Measurements from ENCODE around the gene ALDH6A1. TPM values are rescaled to one million over a fixed set of nuclear protein-coding genes. Genes with fewer than 3 reads are reported as not detected.

Gene ALDH6A1
- total and polyA plus RNA-seq, 2 of the 13 experiments (the other 11 are each of a cell fraction or from before 2014, with no cell fraction given) = 26.9 to 49.9 TPM

- CTCF ChIA-PET (ENCODE audit: low intra/inter-chr PET ratio, low total read pairs) = no interaction called here
- H3K27me3 ChIP-seq (ENCODE audit: control insufficient read depth in 1 of 2, insufficient read depth in 2 of 2, low read length in 2 of 2) = no peaks in the 10 kb centered on the region
- no peak overlapping the region for H3K4me3 ChIP-seq (replicated peaks in 1 of 3; ENCODE audit: insufficient read depth in 1 of 3, low read depth in 2 of 3, low read length in 3 of 3)
- POLR2A ChIA-PET = no interaction called here
- no peak overlapping the region for H3K4me2 ChIP-seq (ENCODE audit: low read depth, low read length)
- FAIRE-seq = no peak
- intact Hi-C loops (cut with micrococcal nuclease; ENCODE audit: unreplicated experiment) (no loop called here), in situ Hi-C loops (cut with HindIII; ENCODE audit: extremely low pct_ligation_motif_present, low pct_unique_long_range_greater_than_20kb) (loop anchor here (25.0 kb wide), 1 partner anchor 305 kb away; no protein-coding TSS in a partner anchor)
- H3K4me1 ChIP-seq (ENCODE audit: insufficient read depth, low read length) = peaks cover 8% of the 10 kb centered on the region
- H3K9ac ChIP-seq (ENCODE audit: insufficient read depth, low read depth, low read length) = no peak overlapping the region
- no peaks in the 10 kb centered on the region for H3K79me2 ChIP-seq (ENCODE audit: insufficient read depth, low read length)
- no peaks in the 10 kb centered on the region for H4K20me1 ChIP-seq (ENCODE audit: insufficient read depth, low read length)
- whole genome bisulfite sequencing (ENCODE audit: low lambda C conversion rate) = 27% methylated on average over 2 of the region's 2 CpGs
- TF ChIP-seq SP4 (CRISPR knock-in tag; IDR thresholded peaks at IDR 0.05) (no peak), ZNF580 (CRISPR knock-in tag; IDR thresholded peaks at IDR 0.05; ENCODE audit: borderline replicate concordance, low read depth) (no peak)
- DNase-seq (ENCODE audit: low spot score) = no peak
- no peaks in the 10 kb centered on the region for H3K36me3 ChIP-seq (replicated peaks in 1 of 2; ENCODE audit: control insufficient read depth in 1 of 2, insufficient read depth in 2 of 2, low read length in 2 of 2)
- no peak for ATAC-seq
- H2AFZ ChIP-seq (ENCODE audit: low read length) = no peak overlapping the region
- no TSS peak for BruUV-seq (replicated peaks)
- H3K27ac ChIP-seq (ENCODE audit: extremely low read length, insufficient read depth, low read length) = no peak overlapping the region
- no peaks in the 10 kb centered on the region for H3K9me3 ChIP-seq (ENCODE audit: low read length)
These were observed 42.0 kb downstream of the ALDH6A1 start for GRCh38 chr14:74042296-74042695.

DNA sequence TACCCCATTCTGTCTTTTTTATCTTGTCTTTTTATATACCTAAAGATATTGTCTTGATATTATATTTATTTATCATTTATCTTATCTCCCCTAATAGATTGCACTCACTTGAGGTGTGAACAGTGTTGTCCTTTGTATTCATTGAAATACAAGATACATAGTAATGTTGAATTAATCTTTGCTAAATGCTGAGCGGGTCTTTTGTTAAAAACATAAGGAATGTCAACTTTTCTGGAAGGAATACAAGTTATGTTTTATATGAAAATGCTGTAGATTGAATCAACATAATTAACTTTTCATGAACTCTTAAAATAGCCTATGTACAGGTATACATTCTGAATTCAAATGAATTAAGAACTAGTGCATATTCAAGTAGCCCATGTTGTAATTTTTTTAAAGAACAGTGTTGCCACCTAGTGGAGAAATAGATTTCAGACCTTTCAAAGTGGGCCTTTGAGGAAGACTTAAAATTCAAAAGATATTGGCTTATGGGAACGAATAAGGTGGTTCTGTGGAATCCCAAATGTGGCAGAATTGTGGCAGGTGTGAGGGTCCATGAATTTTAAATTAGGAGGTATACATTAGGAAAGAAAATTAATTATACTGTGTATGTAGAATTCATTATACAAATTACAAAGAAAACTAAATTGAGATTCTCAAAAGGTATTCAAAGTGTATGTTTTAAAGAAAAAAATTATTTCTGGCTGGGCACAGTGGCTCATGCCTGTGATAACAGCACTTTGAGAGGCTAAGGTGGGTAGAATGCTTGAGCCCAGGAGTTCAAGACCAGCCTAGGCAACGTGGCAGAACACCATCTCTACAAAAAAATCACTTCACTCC, 46.0 kb downstream of the ALDH6A1 start:
- peak; percentile 64 for FAIRE-seq
- no peaks in the 10 kb centered on the region for H3K4me1 ChIP-seq (ENCODE audit: insufficient read depth, low read length)
- no peaks in the 10 kb centered on the region for H3K36me3 ChIP-seq (replicated peaks in 1 of 2; ENCODE audit: control insufficient read depth in 1 of 2, insufficient read depth in 2 of 2, low read length in 2 of 2)
- WGBS (ENCODE audit: low lambda C conversion rate) = 66% methylated on average over 3 of the region's 3 CpGs
- no peak overlapping the region for H2AFZ ChIP-seq (ENCODE audit: low read length)
- ChIA-PET POLR2A (no interaction called here), CTCF (ENCODE audit: low intra/inter-chr PET ratio, low total read pairs) (no interaction called here)
- H3K79me2 ChIP-seq (ENCODE audit: insufficient read depth, low read length) = no peaks in the 10 kb centered on the region
- H4K20me1 ChIP-seq (ENCODE audit: insufficient read depth, low read length) = no peaks in the 10 kb centered on the region
- peak; percentile 67 for DNase-seq (ENCODE audit: low spot score)
- in situ Hi-C loops (cut with HindIII; ENCODE audit: extremely low pct_ligation_motif_present, low pct_unique_long_range_greater_than_20kb) = loop anchor here (25.0 kb wide), 1 partner anchor 301 kb away; no protein-coding TSS in a partner anchor
- no peaks in the 10 kb centered on the region for H3K9me3 ChIP-seq (ENCODE audit: low read length)
- peak; percentile 79 for TF ChIP-seq STAG1 (CRISPR knock-in tag; IDR thresholded peaks at IDR 0.05)
- TF ChIP-seq SMC3 (IDR thresholded peaks at IDR 0.05; ENCODE audit: low read length) = peak; percentile 27; the same call in 1 of the 2 replicates
- TF ChIP-seq, protein P1, sequence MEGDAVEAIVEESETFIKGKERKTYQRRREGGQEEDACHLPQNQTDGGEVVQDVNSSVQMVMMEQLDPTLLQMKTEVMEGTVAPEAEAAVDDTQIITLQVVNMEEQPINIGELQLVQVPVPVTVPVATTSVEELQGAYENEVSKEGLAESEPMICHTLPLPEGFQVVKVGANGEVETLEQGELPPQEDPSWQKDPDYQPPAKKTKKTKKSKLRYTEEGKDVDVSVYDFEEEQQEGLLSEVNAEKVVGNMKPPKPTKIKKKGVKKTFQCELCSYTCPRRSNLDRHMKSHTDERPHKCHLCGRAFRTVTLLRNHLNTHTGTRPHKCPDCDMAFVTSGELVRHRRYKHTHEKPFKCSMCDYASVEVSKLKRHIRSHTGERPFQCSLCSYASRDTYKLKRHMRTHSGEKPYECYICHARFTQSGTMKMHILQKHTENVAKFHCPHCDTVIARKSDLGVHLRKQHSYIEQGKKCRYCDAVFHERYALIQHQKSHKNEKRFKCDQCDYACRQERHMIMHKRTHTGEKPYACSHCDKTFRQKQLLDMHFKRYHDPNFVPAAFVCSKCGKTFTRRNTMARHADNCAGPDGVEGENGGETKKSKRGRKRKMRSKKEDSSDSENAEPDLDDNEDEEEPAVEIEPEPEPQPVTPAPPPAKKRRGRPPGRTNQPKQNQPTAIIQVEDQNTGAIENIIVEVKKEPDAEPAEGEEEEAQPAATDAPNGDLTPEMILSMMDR (CRISPR knock-in tag; IDR thresholded peaks at IDR 0.05) = peak; percentile 70
- TF ChIP-seq SRF (IDR thresholded peaks at IDR 0.05; ENCODE audit: low read depth, low read length) = no peak
- peak; percentile 53; the same call in 1 of the 2 replicates for TF ChIP-seq MAFF (IDR thresholded peaks at IDR 0.05; ENCODE audit: low read depth, low read length)
- no peak for TF ChIP-seq TBP (CRISPR knock-in tag; IDR thresholded peaks at IDR 0.05)
- 0 out of 4 replicates have a peak, but pooled peaks of 1 of the 2 experiments have one; percentile 32 for TF ChIP-seq KLF16 (CRISPR knock-in tag; IDR thresholded peaks at IDR 0.05)
- TF ChIP-seq MAFK (conservative IDR thresholded peaks at IDR 0.05 in 1 of 2, IDR thresholded peaks at IDR 0.05 in 1 of 2; ENCODE audit: low read length in 2 of 2) = peak; percentile 33 to 48; a peak in 1 of 4 replicates
- H3K9ac ChIP-seq (ENCODE audit: insufficient read depth, low read depth, low read length) = no peak overlapping the region
- H3K4me2 ChIP-seq (ENCODE audit: low read depth, low read length) = no peak overlapping the region
- no TSS peak for BruUV-seq (replicated peaks)
- H3K4me3 ChIP-seq (replicated peaks in 1 of 3; ENCODE audit: insufficient read depth in 1 of 3, low read depth in 2 of 3, low read length in 3 of 3) = no peak overlapping the region
- intact Hi-C loops (cut with micrococcal nuclease; ENCODE audit: unreplicated experiment) = loop anchor here (5.0 kb wide), 2 partner anchors 41 to 86 kb away; partner anchors contain the start of genes COQ6 and FAM161B
- ATAC-seq = peak; percentile 51
- H3K27me3 ChIP-seq (ENCODE audit: control insufficient read depth in 1 of 2, insufficient read depth in 2 of 2, low read length in 2 of 2) = no peaks in the 10 kb centered on the region
- no peak overlapping the region for H3K27ac ChIP-seq (ENCODE audit: extremely low read length, insufficient read depth, low read length)

Measured in HepG2 (cell line).